Duodenal mucosa (tissue), 2 donors: ENCODE measurements around the gene NDUFS7.

Experiments used
- H3K27ac ChIP-seq: one replicate; pipeline ENCODE4 v1.7.0; 2013; ENCODE audit warnings: low read depth, low read length
- H3K27me3 ChIP-seq, 2 donors: one replicate each; pipeline ENCODE4 v1.7.0; 2013; ENCODE audit warnings: low read length in 2 of 2, control low read depth in 1 of 2; ENCODE audit not compliant: insufficient read depth in 2 of 2, control insufficient read depth in 1 of 2
- H3K36me3 ChIP-seq, 2 donors: one replicate each; pipeline ENCODE4 v1.7.0; 2013; ENCODE audit warnings: low read length in 2 of 2, control low read depth in 1 of 2; ENCODE audit not compliant: insufficient read depth in 2 of 2, control insufficient read depth in 1 of 2
- H3K4me1 ChIP-seq, 2 donors: one replicate each; pipeline ENCODE4 v1.7.0; 2013; ENCODE audit warnings: low read length in 2 of 2, control low read depth in 1 of 2; ENCODE audit not compliant: insufficient read depth in 2 of 2, control insufficient read depth in 1 of 2
- H3K4me3 ChIP-seq, 2 donors: one replicate each; pipeline ENCODE4 v1.7.0; 2013; ENCODE audit warnings: low read length in 2 of 2, low read depth in 1 of 2
- H3K9ac ChIP-seq, 2 donors: one replicate each; pipeline ENCODE4 v1.7.0; 2013; ENCODE audit warnings: low read length in 2 of 2, low read depth in 1 of 2
- H3K9me3 ChIP-seq, 2 donors: one replicate each; pipeline ENCODE4 v1.7.0; 2013; ENCODE audit warnings: low read length in 2 of 2, control low read depth in 1 of 2; ENCODE audit not compliant: control insufficient read depth in 1 of 2

NDUFS7 gene

DNA sequence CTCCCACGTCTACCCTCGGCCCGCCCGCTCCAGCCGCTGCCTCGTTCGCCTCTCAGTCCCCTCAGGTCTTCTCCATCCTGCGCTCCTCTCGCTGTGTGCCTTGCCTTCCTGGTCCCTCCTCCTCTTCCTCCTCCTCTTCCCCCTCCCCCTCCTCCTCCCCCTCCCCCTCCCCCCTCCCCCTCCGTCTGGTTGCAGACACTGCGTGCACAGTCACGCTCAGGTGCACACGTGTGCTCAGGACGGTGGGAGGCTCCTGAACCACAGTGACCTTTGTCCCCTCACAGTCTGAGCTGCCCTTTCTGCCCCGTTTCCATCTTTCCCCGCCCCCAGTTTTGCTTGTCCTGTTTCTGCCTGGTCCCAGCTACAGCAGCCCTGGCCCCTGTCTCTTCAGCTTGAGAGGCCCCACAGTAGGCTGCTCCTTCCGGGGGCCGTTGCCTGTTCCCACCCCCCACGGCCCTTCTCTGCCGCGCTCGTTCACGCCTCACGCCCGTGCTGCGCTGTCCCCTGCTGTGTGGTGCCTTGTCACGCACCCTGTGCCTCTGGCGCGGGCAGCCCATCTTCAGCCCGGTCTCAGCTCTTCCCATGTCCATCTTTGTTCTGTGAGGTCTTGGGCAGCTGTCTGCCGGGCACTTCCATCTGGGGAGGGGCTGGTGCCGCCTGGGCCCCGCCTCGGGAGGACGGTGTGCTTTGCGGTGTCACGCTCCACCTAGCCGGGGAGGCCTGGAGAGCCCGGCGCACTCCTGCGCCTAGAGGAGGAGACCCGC is 40.7 kb downstream of the NDUFS7 start:
- Histone ChIP-seq H3K27ac (no peak overlapping the region), H3K27me3 (no peaks in the 10 kb centered on the region), H3K4me1 (peaks cover 7 to 10% of the 10 kb centered on the region in 2 donors), H3K9me3 (no peaks in the 10 kb centered on the region), H3K4me3 (no peak overlapping the region), H3K9ac (no peak overlapping the region), H3K36me3 (peaks cover 43 to 88% of the 10 kb centered on the region in 2 donors)

GRCh38 chr19:1425102-1425837 is 41.6 kb downstream of the NDUFS7 start:
- peaks cover 39 to 87% of the 10 kb centered on the region in 2 donors for H3K36me3 ChIP-seq
- H3K9ac ChIP-seq: no peak overlapping the region
- H3K4me3 ChIP-seq: no peak overlapping the region
- no peaks in the 10 kb centered on the region for H3K9me3 ChIP-seq
- H3K4me1 ChIP-seq: peaks cover 7 to 10% of the 10 kb centered on the region in 2 donors
- peak overlapping the region; percentile 32 for H3K27ac ChIP-seq
- no peaks in the 10 kb centered on the region for H3K27me3 ChIP-seq

GRCh38 chr19:1425902-1426301 is 42.2 kb downstream of the NDUFS7 start:
- Histone ChIP-seq H3K27ac (no peak overlapping the region), H3K27me3 (no peaks in the 10 kb centered on the region), H3K9ac (no peak overlapping the region), H3K36me3 (peaks cover 33 to 83% of the 10 kb centered on the region in 2 donors), H3K4me3 (no peak overlapping the region), H3K9me3 (no peaks in the 10 kb centered on the region), H3K4me1 (peaks cover 7 to 10% of the 10 kb centered on the region in 2 donors)

DNA sequence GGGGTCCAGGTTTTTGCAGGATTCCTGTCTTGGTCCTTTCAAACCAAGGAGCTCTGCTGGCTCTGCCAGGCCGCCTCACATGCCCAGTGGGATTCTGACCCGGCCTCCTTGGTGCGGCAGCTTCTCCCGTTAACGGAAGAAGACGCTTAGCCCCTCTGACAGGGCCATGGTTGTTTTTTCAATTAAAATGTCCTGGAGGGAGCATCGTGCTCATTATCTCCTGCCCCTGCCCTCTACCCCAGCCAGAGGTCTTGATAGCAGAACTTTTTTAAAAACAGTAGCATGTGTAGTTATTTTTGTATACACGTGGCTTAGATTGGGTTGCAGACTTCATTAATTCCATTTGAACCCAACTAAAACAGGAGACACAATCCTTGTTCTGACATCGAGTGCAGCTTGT is 43.0 kb downstream of the NDUFS7 start:
- H3K4me3 ChIP-seq: no peak overlapping the region
- H3K4me1 ChIP-seq: peaks cover 7 to 10% of the 10 kb centered on the region in 2 donors
- no peak overlapping the region for H3K9ac ChIP-seq
- H3K27me3 ChIP-seq: no peaks in the 10 kb centered on the region
- H3K36me3 ChIP-seq: peaks cover 29 to 80% of the 10 kb centered on the region in 2 donors
- H3K27ac ChIP-seq: no peak overlapping the region
- no peaks in the 10 kb centered on the region for H3K9me3 ChIP-seq

DNA sequence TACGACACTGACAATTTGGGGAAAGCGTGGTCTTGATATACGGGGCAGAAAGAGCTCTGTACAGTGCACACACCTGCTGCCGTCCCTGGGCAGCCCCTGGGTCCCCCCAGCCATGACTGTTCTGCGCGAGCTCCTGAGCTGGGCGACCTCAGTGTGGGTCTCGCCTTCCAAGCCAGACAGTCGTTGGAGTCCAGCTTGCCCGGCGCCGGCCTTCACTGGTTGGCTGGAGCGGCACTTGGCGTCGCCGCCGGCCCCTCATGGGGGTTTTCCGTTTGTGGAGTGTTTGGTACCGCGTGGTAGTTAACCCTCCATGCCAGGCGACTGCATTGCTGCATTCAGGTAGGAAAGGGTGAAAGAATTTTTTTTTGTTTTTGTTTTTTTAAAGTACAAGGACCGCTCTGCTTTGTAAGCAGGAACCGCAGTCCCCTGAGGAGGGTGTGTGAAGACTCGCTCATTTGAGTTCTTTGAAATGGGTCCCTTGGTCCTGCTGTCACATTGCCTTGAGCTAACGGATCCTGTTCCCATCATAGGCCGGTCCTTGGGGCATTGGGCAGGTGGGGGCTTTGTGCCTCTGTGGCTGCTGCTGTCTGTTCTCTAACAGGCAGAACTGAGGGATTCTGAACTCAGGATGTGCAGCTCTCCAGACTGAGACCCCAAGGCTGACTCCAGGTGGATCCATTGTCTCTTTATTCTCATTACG is 43.7 kb downstream of the NDUFS7 start:
- Histone ChIP-seq H3K9me3 (no peaks in the 10 kb centered on the region), H3K36me3 (peaks cover 26 to 80% of the 10 kb centered on the region in 2 donors), H3K27ac (no peak overlapping the region), H3K4me1 (peaks cover 7 to 10% of the 10 kb centered on the region in 2 donors), H3K27me3 (no peaks in the 10 kb centered on the region), H3K9ac (no peak overlapping the region), H3K4me3 (no peak overlapping the region)

GRCh38 chr19:1428738-1429391 is 45.2 kb downstream of the NDUFS7 start:
- H3K27me3 ChIP-seq: no peaks in the 10 kb centered on the region
- H3K9ac ChIP-seq: no peak overlapping the region
- H3K9me3 ChIP-seq: no peaks in the 10 kb centered on the region
- H3K4me3 ChIP-seq: no peak overlapping the region
- peaks cover 7% of the 10 kb centered on the region in 2 donors for H3K4me1 ChIP-seq
- peaks cover 26 to 80% of the 10 kb centered on the region in 2 donors for H3K36me3 ChIP-seq
- no peak overlapping the region for H3K27ac ChIP-seq

DNA sequence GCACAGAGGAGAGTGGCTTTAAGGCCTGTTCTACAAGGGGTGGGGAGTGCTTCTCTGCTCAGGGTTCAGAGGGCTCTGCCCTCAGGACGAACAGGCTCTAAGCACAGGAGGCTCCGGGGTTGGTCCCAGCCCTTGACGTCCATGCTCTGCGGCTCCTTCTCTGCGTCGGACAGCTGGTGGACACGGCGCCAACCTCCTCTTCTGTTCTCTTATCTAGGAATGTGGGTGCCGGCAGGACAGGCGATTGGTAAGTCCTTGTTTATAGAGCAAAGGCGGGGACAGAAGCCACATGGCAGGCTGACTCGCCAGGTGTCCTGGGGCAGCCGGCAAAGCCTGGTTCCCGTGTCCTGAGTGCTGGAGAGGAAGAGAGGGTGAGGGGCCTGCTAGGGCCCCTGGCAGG is 46.0 kb downstream of the NDUFS7 start:
- Histone ChIP-seq H3K4me1 (peaks cover 0 to 3% of the 10 kb centered on the region in 2 donors), H3K9ac (no peak overlapping the region)

DNA sequence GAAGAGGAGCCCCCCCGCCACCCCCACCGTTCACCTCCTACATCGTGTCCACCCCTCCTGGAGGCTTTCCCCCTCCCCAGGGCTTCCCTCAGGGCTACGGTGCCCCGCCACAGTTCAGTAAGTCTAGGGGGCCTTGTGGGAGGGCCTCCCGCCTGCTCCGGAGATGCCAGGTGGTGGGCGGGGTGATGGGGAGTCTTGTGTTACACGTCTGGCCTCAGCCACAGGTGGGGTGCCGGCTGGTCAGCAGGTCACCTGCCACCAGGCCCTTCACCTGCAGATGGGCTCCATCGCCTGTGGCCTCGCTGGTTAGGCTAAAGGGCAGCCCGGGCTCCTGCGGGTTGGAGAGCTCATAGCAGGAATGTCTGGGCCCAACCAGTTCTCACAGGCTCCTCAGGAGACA is 46.5 kb downstream of the NDUFS7 start:
- Histone ChIP-seq H3K9ac (no peak overlapping the region), H3K27me3 (no peaks in the 10 kb centered on the region), H3K36me3 (peaks cover 21 to 79% of the 10 kb centered on the region in 2 donors), H3K4me3 (no peak overlapping the region), H3K4me1 (no peaks in the 10 kb centered on the region), H3K9me3 (no peaks in the 10 kb centered on the region), H3K27ac (no peak overlapping the region)

More for the DNA sequence above, 46.0 kb downstream of the NDUFS7 start:
- Histone ChIP-seq H3K4me3 (no peak overlapping the region), H3K9me3 (no peaks in the 10 kb centered on the region), H3K27ac (no peak overlapping the region), H3K27me3 (no peaks in the 10 kb centered on the region), H3K36me3 (peaks cover 25 to 83% of the 10 kb centered on the region in 2 donors)

DNA sequence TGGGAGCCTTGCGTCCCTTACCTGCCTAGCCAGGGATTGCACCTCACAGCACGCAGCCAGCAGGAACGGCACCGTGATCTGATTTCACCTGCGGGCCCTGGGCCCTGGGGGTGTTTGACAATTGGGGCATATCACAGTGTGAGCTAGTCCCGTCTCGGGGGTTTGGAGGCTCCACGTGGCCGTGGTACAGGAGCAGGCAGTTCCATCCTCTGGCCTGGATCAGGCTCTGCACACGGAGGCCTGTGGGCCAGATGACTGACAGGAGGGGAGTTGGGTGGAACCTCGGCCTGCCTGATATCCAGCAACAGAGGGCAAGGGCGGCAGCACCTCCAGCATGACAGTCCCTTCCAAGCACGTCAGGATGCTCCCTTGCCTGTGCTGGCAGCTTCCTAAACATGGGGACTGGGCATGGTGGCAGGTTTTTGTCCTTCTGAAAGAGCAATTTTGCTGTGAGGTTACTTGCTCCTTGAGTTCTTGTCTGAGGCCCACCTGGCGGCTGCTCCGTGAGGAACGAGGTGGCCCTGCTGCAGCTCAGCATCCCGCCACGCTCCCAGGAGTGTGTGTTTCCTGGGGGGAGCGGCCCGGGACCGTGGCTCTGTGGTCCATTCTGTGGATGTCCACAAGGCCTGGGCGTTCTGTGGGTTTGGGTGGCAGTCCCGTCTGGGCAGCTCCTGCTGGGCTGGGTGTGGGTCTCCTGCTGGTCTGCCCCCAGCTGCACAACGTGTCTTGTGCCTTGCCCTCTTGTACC is 48.2 kb downstream of the NDUFS7 start:
- H3K27ac ChIP-seq: no peak overlapping the region
- H3K27me3 ChIP-seq: no peaks in the 10 kb centered on the region
- no peak overlapping the region for H3K9ac ChIP-seq
- no peaks in the 10 kb centered on the region for H3K9me3 ChIP-seq
- H3K4me3 ChIP-seq: no peak overlapping the region
- H3K4me1 ChIP-seq: no peaks in the 10 kb centered on the region
- H3K36me3 ChIP-seq: peaks cover 17 to 68% of the 10 kb centered on the region in 2 donors
